GM12878 (cell line): ENCODE measurements around the gene ANGPTL5. TPM values are rescaled to one million over a fixed set of nuclear protein-coding genes. Genes with fewer than 3 reads are reported as not detected.

Experiments
- ATAC-seq: fragments of 200-7000 bp; cut with Tn5 transposase; 3 replicates; pipeline ENCODE4 v1.9.1; 2020; ENCODE audit warnings: mild to moderate bottlenecking, moderate library complexity
- BruUV-seq: library from RNA; stranded (reverse); fragments of 400-500 nt; replicated peaks from 2 replicates; lab custom pipeline; 2021; lab: Mats Ljungman, UMichigan
- CTCF ChIA-PET: fragments of 300-600 bp; sonication (Branson Sonifier 250); formaldehyde crosslinking; extraction: SDS; loops from one replicate; lab custom pipeline; 2021; ENCODE audit warnings: inconsistent platforms; lab: Yijun Ruan, JAX
- POLR2A ChIA-PET: fragments of 350-600 bp; formaldehyde crosslinking; extraction: SDS; loops from one replicate; lab custom pipeline; 2021; ENCODE audit warnings: inconsistent platforms; lab: Charles Lee
- RAD21 ChIA-PET: fragments of 300-600 bp; sonication (Branson Sonifier 250); formaldehyde crosslinking; loops from one replicate; lab custom pipeline; 2023; ENCODE audit warnings: antibody characterized with exemption; ENCODE audit not compliant: unreplicated experiment; lab: Charles Lee
- SMC1A ChIA-PET: fragments of 300-600 bp; sonication (Branson Sonifier 250); formaldehyde crosslinking; loops from one replicate; lab custom pipeline; 2023; ENCODE audit not compliant: unreplicated experiment, uncharacterized antibody; lab: Charles Lee
- DNase-seq: peaks from one replicate; pipeline ENCODE4 v3.0.0-alpha.2; 2011; ENCODE audit warnings: low read depth, low spot score
- FAIRE-seq: peaks from 3 replicates; lab custom pipeline; 2011; peaks lifted over from hg19 to GRCh38; lab: Jason Lieb, UNC
- H2AFZ ChIP-seq: 2 replicates; pipeline ENCODE4 v1.6.0; 2011; ENCODE audit warnings: low read depth, low read length, control low read depth; ENCODE audit not compliant: control insufficient read depth
- H3K27ac ChIP-seq: 2 replicates; pipeline ENCODE4 v1.5.1; 2011; ENCODE audit warnings: control low read depth; ENCODE audit not compliant: control insufficient read depth, insufficient read depth
- H3K27me3 ChIP-seq, 2 experiments: replicated peaks in 1 of 2; 2 replicates each; pipeline versions ENCODE4 v1.6.0 to v1.6.1; 2011; ENCODE audit warnings: low read length in 1 of 2; ENCODE audit not compliant: control insufficient read depth in 2 of 2, insufficient read depth in 2 of 2
- H3K36me3 ChIP-seq, 2 experiments: 2 replicates each; pipeline ENCODE4 v1.5.1; 2011; ENCODE audit warnings: low read length in 1 of 2; ENCODE audit not compliant: control insufficient read depth in 2 of 2, insufficient read depth in 2 of 2
- H3K4me1 ChIP-seq: 2 replicates; pipeline ENCODE4 v1.6.1; 2011; ENCODE audit warnings: mild to moderate bottlenecking, low read length, moderate library complexity, mixed read lengths; ENCODE audit not compliant: control insufficient read depth, insufficient read depth
- H3K4me2 ChIP-seq: 2 replicates; pipeline ENCODE4 v1.6.0; 2011; ENCODE audit warnings: control low read depth; ENCODE audit not compliant: control insufficient read depth, insufficient read depth
- H3K4me3 ChIP-seq: fragments of 200-600 bp; sonication (generic); 2 replicates; pipeline ENCODE4 v1.5.1; 2016
- H3K79me2 ChIP-seq: 2 replicates; pipeline ENCODE4 v1.6.0; 2011; ENCODE audit warnings: low read length; ENCODE audit not compliant: control insufficient read depth, insufficient read depth
- H3K9ac ChIP-seq: 2 replicates; pipeline ENCODE4 v1.8.0; 2011; ENCODE audit warnings: low read length, control low read depth, mixed read lengths; ENCODE audit not compliant: control insufficient read depth, insufficient read depth
- H3K9me3 ChIP-seq: replicated peaks from 3 replicates; pipeline ENCODE4 v1.5.1; 2011; ENCODE audit warnings: mild to moderate bottlenecking, low read length; ENCODE audit not compliant: control insufficient read depth, insufficient read depth
- H4K20me1 ChIP-seq: 2 replicates; pipeline ENCODE4 v1.6.0; 2011; ENCODE audit not compliant: control insufficient read depth, insufficient read depth
- CREM ChIP-seq: IDR thresholded peaks from 2 replicates; pipeline ENCODE4 v1.6.1; 2014; ENCODE audit warnings: antibody characterized with exemption, low read depth
- ETV6 ChIP-seq, 2 experiments: fragments of 450-650 bp in 1 of 2; IDR thresholded peaks in 1 of 2; conservative IDR thresholded peaks in 1 of 2; 2 replicates each; pipeline ENCODE4 v1.6.1; 2014; ENCODE audit warnings: antibody characterized with exemption in 1 of 2, borderline replicate concordance in 1 of 2, low read depth in 1 of 2, mild to moderate bottlenecking in 1 of 2, moderate library complexity in 1 of 2
- FOXK2 ChIP-seq: fragments of 450-650 bp; IDR thresholded peaks from 2 replicates; pipeline ENCODE4 v1.6.1; 2017; ENCODE audit warnings: mild to moderate bottlenecking, moderate library complexity
- GABPA ChIP-seq: IDR thresholded peaks from 2 replicates; pipeline ENCODE4 v1.6.1; 2014; ENCODE audit warnings: antibody characterized with exemption, low read depth, mild to moderate bottlenecking, inconsistent platforms
- MYB ChIP-seq: fragments of 150-350 bp; IDR thresholded peaks from 2 replicates; pipeline ENCODE4 v1.6.1; 2014; ENCODE audit warnings: mild to moderate bottlenecking, low read depth, low read length, borderline replicate concordance
- NFXL1 ChIP-seq: fragments of 450-650 bp; IDR thresholded peaks from 2 replicates; pipeline ENCODE4 v1.6.1; 2017; ENCODE audit warnings: antibody characterized with exemption, mild to moderate bottlenecking, borderline replicate concordance
- PAX8 ChIP-seq: fragments of 450-650 bp; IDR thresholded peaks from 2 replicates; pipeline ENCODE4 v1.6.1; 2017; ENCODE audit warnings: mild to moderate bottlenecking, moderate library complexity
- PBX3 ChIP-seq: IDR thresholded peaks from 2 replicates; pipeline ENCODE4 v1.6.1; 2011; ENCODE audit warnings: mild to moderate bottlenecking, low read depth, low read length, moderate library complexity; ENCODE audit not compliant: insufficient replicate concordance
- PML ChIP-seq: IDR thresholded peaks from 2 replicates; pipeline ENCODE4 v1.6.1; 2012; ENCODE audit warnings: low read length, inconsistent platforms
- SKIL ChIP-seq: fragments of 450-650 bp; IDR thresholded peaks from 2 replicates; pipeline ENCODE4 v1.6.1; 2017; ENCODE audit warnings: mild to moderate bottlenecking, low read depth, inconsistent platforms; ENCODE audit not compliant: poor library complexity, severe bottlenecking
- SMAD5 ChIP-seq: IDR thresholded peaks from 2 replicates; pipeline ENCODE4 v1.6.1; 2016; ENCODE audit warnings: antibody characterized with exemption, low read depth
- SUZ12 ChIP-seq: fragments of 200-600 bp; sonication (generic); IDR thresholded peaks from one replicate; pipeline ENCODE4 v1.6.1; 2018; ENCODE audit warnings: antibody characterized with exemption, mild to moderate bottlenecking; ENCODE audit not compliant: unreplicated experiment
- TAF1 ChIP-seq: IDR thresholded peaks from 2 replicates; pipeline ENCODE4 v1.6.1; 2011; ENCODE audit warnings: mild to moderate bottlenecking, low read depth, low read length, borderline replicate concordance
- TCF7 ChIP-seq: IDR thresholded peaks from 2 replicates; pipeline ENCODE4 v1.6.1; 2014; ENCODE audit warnings: antibody characterized with exemption, borderline replicate concordance
- ZBTB33 ChIP-seq: fragments of 450-650 bp; IDR thresholded peaks from 2 replicates; pipeline ENCODE4 v1.6.1; 2017; ENCODE audit warnings: mild to moderate bottlenecking
- ZNF592 ChIP-seq: fragments of 450-650 bp; IDR thresholded peaks from 2 replicates; pipeline ENCODE4 v1.6.1; 2017; ENCODE audit warnings: mild to moderate bottlenecking, moderate library complexity
- WGBS: methylation state at CpG from one replicate; pipeline ENCODE4 v1.1.6; 2016; ENCODE audit warnings: low lambda C conversion rate; ENCODE audit not compliant: insufficient replicate concordance, insufficient coverage; ENCODE audit errors: missing lambda C conversion rate; 5-methylcytosine and 5-hydroxymethylcytosine counted together
- in situ Hi-C: fragments of 300-500 bp; cut with MboI; formaldehyde crosslinking; loops from 9 replicates; pipeline ENCODE4 v1.14.3; 2018; ENCODE audit warnings: mixed read lengths
- intact Hi-C: fragments of 100-400 bp; cut with micrococcal nuclease; formaldehyde crosslinking; loops from one replicate; pipeline ENCODE4 v1.14.2; 2022; ENCODE audit not compliant: unreplicated experiment
- polyA plus RNA-seq, 11 experiments: library from polyadenylated mRNA; depleted of rRNA in 4 of 11; unstranded in 6 of 11; stranded (reverse) in 5 of 11; fragments of >200 nt; fragmentation: Nextera tagmentation in 4 of 11; fragmentation: Illumina TruSeq in 1 of 11; extraction: Ambion mirVana in 4 of 11; extraction: Trizol in 1 of 11; gene quantifications; 1 replicate in 1 of 11; 2 replicates in 10 of 11; pipeline versions ENCODE4 v1.2.1 to v1.2.3, GENCODE V29; 2011 to 2016; ENCODE audit warnings: inconsistent platforms in 2 of 11, missing spikeins in 2 of 11, low read depth in 1 of 11
- total RNA-seq, 4 experiments: library from RNA; depleted of rRNA in 3 of 4; stranded (reverse); fragments of >200 nt in 3 of 4; fragmentation: Illumina TruSeq in 1 of 4; extraction: Trizol in 1 of 4; gene quantifications; 2 replicates each; pipeline versions ENCODE4 v1.2.1 to v1.2.3, GENCODE V29; 2013 to 2021

The ANGPTL5 gene
- total and polyA plus RNA-seq, 10 of the 15 experiments (the other 5 are each of a cell fraction or from before 2014, with no cell fraction given) = not detected

- Histone ChIP-seq H2AFZ (peak overlapping the region; percentile 90), H3K4me2 (peak overlapping the region; percentile 95), H3K36me3 (no peaks in the 10 kb centered on the region), H3K79me2 (no peaks in the 10 kb centered on the region), H3K27me3 (no peaks in the 10 kb centered on the region), H3K4me1 (0 out of 2 replicates have a peak, but pooled peaks cover 3% of the 10 kb centered on the region), H3K27ac (no peak overlapping the region), H3K4me3 (peak overlapping the region; percentile 68; the same call in 1 of the 2 replicates), H3K9me3 (no peaks in the 10 kb centered on the region), H4K20me1 (no peaks in the 10 kb centered on the region), H3K9ac (no peak overlapping the region)
- ChIA-PET CTCF (interaction anchor here (0.9 to 1.2 kb wide), 3 partner anchors 53 to 94 kb away, joined by 4 to 6 read pairs (median 5); no protein-coding TSS in a partner anchor), POLR2A (no interaction called here), SMC1A (interaction anchor here (0.9 to 1.1 kb wide), 2 partner anchors 10 to 752 kb away, joined by 3 read pairs; no protein-coding TSS in a partner anchor), RAD21 (no interaction called here)
- FAIRE-seq (peak; percentile 23), ATAC-seq (no peak), DNase-seq (no peak)
- in situ Hi-C loops = no loop called here
- BruUV-seq = no TSS peak
- WGBS = 17% methylated on average over 6 of the region's 6 CpGs
- intact Hi-C loops = no loop called here
- TF ChIP-seq FOXK2 = no peak
- TF ChIP-seq PBX3 = no peak
- TF ChIP-seq ZNF592 = no peak
- TF ChIP-seq ETV6 (conservative IDR thresholded peaks at IDR 0.05 in 1 of 2, IDR thresholded peaks at IDR 0.05 in 1 of 2; ENCODE audit: borderline replicate concordance in 1 of 2, low read depth in 1 of 2) = no peak
- no peak for TF ChIP-seq MYB
- TF ChIP-seq NFXL1 = no peak
- TF ChIP-seq TCF7 = no peak
- TF ChIP-seq GABPA = no peak
- TF ChIP-seq CREM = no peak
- no peak for TF ChIP-seq SUZ12
- no peak for TF ChIP-seq ZBTB33
- TF ChIP-seq PAX8 = no peak
- TF ChIP-seq PML = no peak
- no peak for TF ChIP-seq SMAD5
- TF ChIP-seq TAF1 = no peak
- no peak for TF ChIP-seq SKIL
These were observed 2.0 kb downstream of the ANGPTL5 start for GRCh38 chr11:101914341-101914737.
